ENCODE data around the gene ERVV-1.
"Not testable (repeated sequence)": the region's sequence is repeated elsewhere in the genome, so short reads cannot be mapped to it uniquely, and the experiment has no call there.

The ERVV-1 gene, protein sequence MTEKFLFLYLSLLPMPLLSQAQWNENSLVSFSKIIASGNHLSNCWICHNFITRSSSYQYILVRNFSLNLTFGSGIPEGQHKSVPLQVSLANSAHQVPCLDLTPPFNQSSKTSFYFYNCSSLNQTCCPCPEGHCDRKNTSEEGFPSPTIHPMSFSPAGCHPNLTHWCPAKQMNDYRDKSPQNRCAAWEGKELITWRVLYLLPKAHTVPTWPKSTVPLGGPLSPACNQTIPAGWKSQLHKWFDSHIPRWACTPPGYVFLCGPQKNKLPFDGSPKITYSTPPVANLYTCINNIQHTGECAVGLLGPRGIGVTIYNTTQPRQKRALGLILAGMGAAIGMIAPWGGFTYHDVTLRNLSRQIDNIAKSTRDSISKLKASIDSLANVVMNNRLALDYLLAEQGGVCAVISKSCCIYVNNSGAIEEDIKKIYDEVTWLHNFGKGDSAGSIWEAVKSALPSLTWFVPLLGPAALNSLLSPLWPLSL

DNA sequence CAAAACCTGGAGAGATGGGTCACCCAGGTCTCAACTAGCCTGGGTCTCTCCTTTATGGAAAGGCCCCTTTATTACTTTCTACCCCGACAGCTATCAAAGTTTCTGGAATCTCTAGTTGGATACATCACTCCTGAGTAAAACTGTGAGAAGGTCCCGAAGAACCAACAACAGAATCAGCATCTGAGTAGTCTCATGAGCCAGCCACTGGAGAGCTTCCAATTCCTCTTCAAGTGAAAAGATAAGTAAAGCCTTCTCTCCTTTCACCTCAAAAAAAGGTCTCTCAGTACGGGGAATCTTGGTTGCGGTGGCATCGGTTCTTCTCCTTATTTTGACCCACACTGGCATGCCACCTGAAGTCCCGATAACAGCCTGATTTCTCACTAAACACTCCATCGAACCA, at the start of gene ERVV-1:
Gene ERVV-1 (plus strand): TSS at position 301 of the 400 bp plus-strand sequence. CDS start 170 bp downstream, outside the sequence.
- DNase-seq (ENCODE audit: low read depth), result no peak

DNA sequence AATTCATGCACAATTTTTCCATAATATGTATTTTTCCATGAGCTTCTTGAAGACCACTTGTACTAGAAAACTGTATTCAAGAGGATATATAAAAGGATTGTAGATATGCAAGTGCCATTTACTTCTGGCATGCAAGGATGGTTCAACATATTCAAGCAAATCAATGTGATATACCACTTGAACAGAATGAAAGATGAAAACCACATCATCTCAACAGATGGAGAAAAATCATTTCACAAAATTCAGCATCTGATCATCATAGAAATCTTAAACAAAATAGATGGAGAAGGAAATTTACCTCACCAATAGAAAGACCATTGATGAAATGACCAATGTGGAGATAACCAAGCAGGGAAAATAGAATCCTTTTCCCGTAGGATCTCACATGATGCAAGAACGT, 45.9 kb upstream of the ERVV-1 start:
- no peak for DNase-seq (ENCODE audit: low read depth)

DNA sequence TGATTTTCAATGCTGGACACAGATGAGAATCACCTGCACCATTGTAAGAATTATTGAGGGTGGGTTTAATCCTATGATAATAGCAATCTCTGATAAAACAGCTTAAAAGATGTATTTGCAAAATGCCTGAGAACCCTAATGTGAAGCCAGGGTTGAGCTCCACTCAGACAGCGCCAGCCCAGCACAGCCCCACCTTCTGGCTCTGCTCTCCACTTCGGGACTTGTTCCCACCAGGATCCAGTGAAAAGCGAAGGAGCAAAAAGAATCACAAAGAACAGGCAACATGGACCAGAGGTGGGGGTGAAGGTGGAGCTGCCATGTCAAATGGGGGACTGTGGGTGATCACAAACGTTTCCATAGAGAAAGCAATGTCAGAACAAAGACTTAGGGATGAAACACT, 32.4 kb upstream of the ERVV-1 start:
- DNase-seq (ENCODE audit: low read depth), result no peak

DNA sequence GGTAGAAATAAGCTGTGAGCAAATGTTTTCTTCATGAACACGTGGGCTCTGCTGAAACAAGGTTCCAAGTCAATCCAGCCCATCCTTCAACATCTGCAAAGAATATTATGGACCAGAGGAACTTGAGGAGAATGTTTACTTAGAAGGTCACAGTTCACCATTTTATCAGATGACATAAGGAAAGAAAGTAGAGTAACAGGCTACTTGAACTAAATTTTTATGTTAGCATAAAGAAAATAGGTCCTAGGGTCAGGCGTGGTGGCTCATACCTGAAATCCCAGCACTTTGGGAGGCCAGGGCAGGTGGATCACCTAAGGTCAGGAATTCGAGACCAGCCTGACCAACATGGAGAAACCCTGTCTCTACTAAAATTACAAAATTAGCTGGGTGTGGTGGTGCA, 30.6 kb upstream of the ERVV-1 start:
- not testable (repeated sequence) for DNase-seq (ENCODE audit: low read depth)

DNA sequence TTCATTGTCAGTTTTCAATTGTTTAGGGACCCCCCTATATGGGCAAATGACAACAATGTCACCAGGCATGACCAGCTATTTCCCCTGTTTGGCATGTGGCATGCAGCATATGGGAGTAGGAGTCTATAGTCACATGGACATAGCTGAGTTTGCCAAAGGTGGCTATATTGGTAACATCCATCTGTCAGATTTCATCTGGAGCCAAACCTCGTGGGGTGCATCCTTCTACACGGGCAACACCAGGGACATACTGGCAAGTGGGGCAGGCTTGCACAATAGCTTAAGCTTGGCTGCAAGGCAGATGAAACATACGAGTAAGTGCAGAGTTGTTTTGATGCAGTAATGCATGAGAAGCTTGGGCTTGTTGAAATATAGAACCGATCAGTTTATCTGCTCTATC, 26.5 kb upstream of the ERVV-1 start:
- no peak for DNase-seq (ENCODE audit: low read depth)

DNA sequence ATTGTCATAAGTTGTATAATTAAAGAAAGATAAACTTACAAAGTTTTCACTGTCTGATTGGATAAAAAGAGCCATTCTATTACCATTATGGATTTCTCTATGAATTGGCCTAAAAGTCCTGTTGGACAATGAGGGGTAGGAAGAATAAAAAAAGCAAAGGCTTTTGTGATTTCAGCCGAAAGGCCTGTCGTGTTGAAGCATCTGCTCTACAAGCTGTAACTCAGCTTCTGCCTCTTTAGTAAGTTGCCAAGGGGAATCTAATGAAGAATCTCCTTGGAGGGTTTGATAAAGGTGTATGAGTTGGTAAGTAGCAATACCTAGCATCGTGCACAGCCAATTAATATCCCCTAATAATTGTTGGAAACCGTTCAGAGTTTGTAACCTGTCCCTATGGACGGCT, 25.2 kb upstream of the ERVV-1 start:
- no peak for DNase-seq (ENCODE audit: low read depth)

DNA sequence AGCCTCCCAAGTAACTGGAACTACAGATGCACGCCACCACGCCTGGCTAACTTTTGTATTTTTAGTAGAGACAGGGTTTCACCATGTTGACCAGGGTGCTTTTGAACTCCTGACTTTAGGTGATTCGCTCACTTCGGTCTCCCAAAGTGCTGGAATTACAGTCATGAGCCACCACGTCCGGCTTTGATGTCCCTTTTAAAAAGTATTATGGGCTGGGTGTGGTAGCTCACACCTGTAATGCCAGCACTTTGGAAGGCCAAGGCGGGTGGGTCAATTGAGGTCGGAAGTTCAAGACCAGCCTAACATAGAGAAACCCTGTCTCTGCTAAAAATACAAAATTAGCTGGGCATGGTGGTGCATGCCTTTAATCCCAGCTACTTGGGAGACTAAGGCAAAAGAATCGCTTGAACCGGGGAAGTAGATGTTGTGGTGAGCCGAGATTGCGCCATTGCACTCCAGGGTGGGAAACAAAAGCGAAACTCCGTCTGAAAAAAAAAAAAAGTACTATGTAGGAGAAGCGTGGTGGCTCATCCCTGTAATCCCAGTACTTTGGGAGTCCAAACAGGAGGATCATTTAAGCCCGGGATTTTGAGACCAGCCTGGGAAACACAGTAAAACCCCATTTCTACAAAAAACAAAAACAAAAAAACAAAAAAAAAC, 22.8 kb upstream of the ERVV-1 start:
- DNase-seq (ENCODE audit: low read depth), result no peak

DNA sequence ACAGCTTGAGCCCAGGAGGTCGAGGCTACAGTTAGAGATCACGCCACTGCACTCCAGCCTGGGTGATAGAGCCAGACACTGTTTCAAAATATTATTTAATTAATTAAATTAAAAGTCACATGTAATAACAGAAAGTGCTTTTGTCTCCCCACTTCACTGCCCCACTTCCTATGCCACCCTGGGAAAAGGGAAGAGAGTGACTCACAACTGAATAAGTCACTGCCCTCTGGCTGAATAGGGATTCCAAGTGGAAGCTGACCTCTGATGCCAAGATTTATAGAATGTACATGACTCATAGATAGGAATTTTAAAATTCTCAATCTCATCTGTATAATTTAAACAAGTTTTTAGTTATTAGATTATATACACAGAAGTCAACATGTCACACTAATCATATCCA, 22.2 kb upstream of the ERVV-1 start:
- DNase-seq (ENCODE audit: low read depth), result no peak

DNA sequence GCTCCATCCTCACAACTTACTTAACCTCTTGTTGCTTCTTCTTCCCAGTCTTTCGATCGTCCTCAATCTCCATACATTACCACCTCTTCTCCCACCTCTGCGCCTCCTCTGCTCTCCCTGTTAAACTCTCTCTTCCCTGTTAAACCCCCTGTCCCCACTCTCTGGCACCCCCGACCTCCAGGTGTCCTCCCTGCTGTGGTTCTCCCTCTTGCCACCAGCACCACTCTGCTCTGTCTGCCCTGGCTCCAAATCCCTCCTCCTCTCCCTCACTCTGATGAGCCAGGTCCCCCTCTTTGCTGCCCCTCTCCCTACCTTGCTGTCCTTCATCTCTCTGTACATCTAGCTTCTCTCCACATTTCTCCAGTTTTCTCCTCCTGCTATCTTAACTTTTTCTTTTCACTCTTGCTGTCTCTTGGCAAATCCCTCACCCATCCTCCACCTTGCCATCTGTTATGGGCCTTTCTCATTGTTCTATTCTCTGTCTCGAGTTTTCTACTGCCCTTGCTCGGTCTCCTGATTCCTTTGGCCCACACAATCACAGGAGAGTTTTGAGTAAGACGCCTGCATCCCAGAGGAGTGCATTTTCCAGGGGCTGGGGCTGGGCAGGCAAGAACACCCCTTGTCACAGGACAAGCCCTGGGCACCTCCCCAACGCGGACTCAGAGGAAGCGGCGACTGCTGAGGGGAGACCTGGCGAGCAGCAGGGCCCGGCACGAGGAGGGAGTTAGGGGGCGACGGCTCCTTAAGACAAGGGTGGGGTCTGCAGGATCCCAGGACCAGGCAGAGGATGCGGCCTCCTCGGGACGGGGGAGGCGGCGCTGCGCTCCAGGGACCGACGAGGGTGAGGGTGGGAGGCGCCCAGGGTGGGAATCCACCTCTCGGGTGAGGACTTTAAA, 21.4 kb upstream of the ERVV-1 start:
- DNase-seq (ENCODE audit: low read depth), result no peak

DNA sequence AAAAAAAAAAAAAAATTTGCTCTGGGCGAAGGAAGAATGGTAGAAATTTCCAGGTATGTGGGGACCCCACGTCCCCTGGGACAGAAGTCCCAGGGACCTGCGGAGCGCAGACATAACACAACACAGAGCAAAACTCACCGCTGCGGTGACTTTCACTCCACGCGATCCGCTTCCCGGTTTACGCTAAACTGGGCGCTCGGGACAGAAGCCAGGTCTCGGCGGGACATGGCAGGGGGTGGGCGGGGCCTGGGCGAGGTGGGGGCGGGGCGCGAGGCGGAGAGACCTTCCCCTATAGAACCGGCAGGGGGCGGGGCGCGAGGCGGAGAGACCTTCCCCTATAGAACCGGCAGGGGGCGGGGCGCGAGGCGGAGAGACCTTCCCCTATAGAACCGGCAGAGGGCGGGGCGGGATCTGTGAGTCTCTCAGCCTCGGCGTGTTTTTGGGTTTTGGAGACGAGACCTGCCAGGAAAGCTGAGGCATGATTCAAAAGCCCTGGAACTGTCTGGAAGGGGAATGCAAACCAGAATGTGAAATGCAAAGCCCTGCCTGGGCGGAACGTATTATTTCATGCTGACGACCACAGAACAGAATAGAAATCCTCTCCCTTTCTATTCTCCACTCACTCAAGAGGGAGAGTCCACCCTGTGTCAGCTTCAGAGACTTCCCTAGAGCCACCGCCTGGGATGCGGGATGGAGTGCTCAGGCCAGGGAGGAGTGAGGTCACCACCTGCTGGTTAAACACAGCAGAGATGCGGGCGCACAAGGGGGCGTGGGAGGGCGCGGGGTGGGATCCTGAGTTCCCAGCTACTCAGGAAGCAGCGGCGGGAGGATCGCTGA, 20.2 kb upstream of the ERVV-1 start:
- peak; percentile 65 for DNase-seq (ENCODE audit: low read depth)

DNA sequence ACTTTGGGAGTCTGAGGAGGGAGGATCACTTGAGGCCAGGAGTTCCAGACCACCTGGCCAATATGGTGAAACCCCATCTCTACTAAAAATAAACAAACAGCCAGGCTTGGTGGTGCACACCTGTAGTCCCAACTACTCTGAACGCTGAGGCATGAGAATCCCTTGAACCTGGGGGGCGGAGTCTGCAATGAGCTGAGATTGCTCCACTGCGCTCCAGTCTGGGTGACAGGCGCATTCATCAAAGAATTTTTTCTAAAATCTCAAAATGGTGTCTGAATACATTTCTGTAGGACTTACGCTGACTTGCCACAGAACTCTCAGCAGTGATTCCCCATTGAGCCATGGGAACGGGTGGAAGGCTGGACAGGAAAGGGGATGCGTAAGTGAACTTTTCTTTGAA, 18.0 kb upstream of the ERVV-1 start:
- DNase-seq (ENCODE audit: low read depth), result no peak

DNA sequence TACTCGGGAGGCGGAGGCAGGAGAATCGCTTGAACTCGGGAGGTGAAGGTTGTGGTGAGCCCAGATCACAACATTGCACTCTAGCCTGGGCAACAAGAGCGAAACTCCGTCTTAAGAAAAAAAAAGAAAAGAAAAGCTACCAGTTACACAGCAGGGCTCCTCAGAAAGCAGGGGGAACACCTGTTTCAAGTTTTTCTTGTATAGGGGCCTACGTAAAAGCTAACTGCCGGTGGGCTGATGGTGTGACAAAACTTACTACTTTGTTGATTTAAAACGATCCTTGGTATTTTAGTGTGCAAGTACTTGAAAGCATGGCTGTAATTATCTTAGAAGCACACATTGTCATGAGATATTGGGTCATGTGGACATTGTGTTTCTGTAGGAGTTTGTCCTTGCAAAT, 15.7 kb upstream of the ERVV-1 start:
- DNase-seq (ENCODE audit: low read depth), result no peak

DNA sequence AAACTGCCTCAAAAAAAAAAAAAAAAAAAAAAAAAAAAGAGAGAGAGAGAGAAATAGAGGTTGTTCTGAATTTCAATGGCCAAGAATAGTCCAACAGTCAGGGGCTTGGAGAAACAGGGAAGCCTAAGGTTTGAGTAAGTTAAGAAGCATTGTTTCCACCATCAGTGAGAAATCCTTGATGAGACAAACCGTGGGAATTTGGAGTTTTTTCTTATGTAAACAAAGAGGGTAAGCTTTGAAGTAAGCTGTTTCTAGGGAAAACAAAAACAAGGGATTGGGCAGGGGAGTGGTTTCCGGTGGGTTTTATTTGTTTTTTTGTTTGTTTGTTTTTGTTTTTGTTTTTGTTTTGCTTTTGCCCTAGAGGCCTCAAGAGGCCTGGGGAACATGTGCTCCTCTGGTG, 11.2 kb upstream of the ERVV-1 start:
- DNase-seq (ENCODE audit: low read depth), result no peak

DNA sequence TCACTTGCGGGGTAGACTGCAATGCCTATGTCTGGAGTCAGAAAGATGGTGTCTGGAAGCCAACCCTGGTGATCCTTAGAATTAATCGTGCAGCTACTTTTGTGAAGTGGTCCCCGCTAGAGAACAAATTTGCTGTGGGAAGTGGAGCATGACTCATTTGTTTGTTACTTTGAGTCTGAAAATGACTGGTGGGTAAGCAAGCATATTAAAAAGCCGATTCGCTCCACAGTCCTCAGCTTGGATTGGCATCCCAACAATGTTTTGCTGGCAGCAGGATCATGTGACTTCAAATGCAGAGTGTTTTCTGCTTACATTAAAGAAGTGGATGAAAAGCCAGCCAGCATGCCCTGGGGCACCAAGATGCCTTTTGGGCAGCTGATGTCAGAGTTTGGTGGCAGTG, 9.5 kb upstream of the ERVV-1 start:
- DNase-seq (ENCODE audit: low read depth), result no peak

DNA sequence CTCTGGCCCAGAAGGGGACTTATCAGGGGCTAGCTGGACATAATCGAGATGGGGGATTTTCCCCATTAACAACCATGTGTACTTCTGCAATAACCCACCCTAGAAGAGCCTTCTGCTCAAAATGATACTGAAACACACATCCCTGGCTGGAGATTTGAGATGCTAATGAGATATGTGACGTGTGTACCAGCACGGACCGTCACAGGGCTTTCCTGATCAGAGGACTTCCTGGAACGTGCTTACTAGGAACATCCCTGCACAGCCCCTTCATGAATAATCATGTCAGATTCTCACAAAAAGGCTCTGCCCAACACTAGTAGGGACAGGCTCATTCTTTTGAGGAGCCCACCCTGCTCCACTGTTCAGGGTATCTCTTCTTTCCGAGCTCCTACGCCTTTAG, 6.5 kb upstream of the ERVV-1 start:
- DNase-seq (ENCODE audit: low read depth), result no peak

DNA sequence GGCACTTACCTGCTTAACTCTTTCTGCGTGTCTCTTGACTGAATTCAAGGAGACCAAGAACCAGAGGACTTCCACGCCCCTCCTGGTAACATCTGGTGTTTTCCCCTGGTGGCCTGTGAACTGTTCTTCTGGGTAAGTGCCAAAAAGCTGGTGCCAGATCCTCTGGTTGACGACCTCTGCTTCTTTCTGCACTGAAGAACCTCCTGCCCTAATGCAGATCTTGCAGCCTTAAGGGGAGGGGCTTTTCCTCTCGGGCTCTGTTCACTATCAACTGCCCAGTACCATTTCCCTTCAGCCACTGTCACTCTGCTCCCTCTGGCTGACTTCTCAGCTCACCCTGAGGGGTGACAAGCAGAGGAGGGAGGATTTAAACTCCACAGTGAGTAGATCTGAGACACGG, 6.1 kb upstream of the ERVV-1 start:
- DNase-seq (ENCODE audit: low read depth), result no peak

DNA sequence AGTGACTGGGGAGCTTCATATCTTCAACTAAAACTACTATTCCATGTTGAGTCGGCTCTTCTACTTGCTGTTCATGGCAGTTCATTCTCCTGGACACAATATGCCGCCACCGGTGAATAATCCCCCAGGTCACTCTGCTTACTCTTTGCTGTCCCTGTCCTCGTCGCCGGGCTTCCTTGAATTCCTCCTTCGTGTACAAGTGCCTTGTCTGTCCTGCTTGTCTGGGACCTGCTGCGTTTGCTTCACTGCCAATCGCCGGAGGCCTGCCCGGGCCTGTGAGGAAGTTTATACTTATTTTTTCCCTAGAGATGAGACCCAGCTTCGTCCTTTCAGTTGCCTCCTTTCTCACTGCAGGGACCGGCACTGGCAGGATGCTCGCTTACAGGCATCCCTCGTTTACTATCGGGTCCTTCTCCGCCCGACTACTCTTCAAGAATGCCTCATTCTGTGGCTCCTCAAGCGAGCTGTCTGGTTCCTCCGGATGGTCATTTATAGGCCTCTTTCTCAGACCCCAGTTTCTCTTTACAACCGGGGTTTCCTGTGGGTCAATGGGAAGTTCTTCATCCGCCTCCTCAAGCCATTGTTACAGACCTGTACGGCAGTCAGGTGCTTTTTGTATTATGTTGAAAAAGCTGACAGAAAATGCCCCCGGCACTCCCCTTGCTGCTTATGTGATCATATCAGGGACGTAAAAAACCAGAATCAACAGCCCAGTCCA, 5.5 kb upstream of the ERVV-1 start:
- no peak for DNase-seq (ENCODE audit: low read depth)

DNA sequence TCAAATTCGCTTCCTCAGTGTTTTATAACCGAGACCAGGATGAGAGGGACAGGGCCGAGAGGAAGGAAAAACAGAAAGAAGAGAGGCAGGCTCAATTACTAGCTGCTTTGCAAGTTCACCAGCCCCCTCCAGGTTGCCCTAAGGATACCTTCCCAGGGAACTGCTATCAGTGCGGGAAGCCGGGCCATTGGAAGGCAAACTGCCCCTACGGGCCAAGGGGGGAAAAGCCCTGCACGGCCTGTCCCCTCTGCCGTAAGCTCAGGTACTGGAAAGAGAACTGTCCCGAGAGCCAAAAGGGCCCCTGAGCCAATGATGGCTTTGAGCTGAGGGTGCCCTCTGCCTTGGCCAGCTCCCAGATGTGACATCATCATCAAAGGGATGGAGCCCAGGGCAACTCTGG, 3.2 kb upstream of the ERVV-1 start:
- DNase-seq (ENCODE audit: low read depth), result no peak

DNA sequence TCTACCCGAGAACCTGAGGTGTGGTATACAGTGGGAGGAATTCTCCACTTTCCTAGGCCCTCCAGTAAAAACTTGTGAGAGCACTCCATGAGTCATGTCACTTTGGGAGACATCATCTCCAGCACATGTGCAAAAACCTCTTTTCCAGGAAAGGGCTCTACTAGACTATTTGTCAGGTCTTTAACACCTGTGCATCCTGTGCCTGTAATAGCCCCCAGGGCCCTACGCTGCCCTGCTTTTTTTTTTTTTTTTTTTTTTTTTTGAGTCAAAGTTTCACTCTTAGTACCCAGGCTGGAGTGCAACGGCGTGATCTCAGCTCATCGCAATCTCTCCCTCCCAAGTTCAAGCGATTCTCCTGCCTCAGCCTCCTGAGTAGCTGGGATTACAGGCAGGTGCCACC, 1.7 kb upstream of the ERVV-1 start:
- no peak for DNase-seq (ENCODE audit: low read depth)

DNA sequence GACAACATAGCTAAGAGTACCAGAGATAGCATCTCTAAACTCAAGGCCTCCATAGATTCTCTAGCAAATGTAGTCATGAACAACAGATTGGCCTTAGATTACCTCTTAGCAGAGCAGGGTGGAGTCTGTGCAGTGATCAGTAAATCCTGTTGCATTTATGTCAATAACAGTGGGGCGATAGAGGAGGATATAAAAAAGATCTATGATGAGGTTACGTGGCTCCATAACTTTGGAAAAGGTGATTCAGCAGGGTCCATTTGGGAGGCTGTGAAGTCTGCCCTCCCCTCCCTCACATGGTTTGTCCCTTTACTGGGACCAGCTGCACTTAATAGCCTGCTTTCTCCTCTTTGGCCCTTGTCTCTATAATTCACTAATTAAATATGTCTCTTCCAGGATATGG, 1.4 kb downstream of the ERVV-1 start:
- DNase-seq (ENCODE audit: low read depth), result no peak

DNA sequence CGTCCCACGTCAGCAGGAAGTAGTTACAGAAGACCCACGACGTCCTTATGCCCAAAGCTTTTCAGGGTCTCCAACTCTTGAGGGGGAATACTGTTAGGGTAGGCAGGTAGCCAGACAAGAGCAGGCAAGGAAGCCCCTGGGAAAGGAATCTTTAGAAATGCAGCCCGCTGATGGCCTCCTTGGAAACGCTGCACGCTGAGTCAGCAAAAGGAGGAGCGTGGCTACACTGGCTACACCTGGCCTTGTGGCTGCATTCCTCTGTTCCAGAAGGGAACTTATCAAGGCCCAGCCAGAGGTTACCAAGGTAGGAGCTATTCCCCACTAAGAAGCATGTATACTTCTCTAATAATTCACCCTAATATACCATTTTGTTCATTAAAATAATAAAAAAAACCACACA, 2.0 kb downstream of the ERVV-1 start:
- DNase-seq (ENCODE audit: low read depth), result no peak

Measured in stimulated activated CD8-positive, alpha-beta memory T cell treated with anti-CD3 and anti-CD28 coated beads, Interleukin-7, amount 100 ng/mL, for 24 hours (primary cell).